RPMI7951 (cell line): ENCODE data around the gene EXOSC9. TPM values are rescaled to one million over a fixed set of nuclear protein-coding genes. Genes with fewer than 3 reads are reported as not detected.

ENCODE experiments used
- DNase-seq: peaks from one replicate; pipeline ENCODE4 v3.0.0-alpha.2; 2012; ENCODE audit warnings: low read depth
- total RNA-seq: library from RNA; depleted of rRNA; stranded (reverse); fragments of >200 nt; shearing (Covaris generic); gene quantifications from 2 replicates; pipeline ENCODE4 v1.2.3, GENCODE V29; 2014; rRNA removed

The EXOSC9 gene
- total RNA-seq, 1 experiment from 2014 or later: 43.9 TPM

DNA sequence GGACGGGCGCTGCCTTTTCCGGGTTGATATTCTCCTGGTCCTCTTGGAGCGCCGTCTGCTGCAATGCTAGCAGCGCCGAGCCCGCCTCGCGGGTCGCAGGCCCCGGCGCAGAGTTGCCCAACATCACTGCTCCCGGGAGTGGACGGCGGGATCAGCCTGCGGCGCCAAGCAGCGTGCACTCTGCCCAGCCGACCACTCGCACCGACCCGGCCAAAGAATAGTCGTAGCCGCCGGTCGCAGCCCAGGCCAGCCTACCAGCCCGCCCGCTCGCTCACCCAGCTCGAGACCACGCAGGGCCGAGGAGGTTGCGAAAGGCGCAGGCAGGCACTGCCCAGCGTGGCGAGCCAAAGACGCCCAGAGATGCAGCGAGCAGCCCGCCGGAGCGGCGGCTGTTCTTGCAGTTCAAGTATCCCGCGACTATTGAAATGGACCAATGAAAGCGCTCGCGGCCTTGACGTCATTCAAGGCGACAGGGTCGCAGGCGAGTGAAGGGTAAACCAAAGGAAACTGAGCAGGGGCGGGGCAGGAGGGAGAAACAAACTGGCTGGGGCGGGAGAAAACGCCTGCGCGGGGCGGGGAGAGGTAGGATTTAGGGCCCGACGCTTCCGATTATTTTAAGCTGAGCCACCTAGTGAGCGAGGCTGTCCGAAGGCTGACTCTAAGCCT lies 22.5 kb downstream of the EXOSC9 start, which contains the start of gene CCNA2:
TSS of gene CCNA2 (minus strand) at position 379 of the 666 bp plus-strand sequence. CDS start at position 124, 255 bp downstream.
- DNase-seq: peak; percentile 96

- DNase-seq: no peak
Measured at GRCh38 chr4:121824171-121824527, 23.0 kb downstream of the EXOSC9 start.

DNA sequence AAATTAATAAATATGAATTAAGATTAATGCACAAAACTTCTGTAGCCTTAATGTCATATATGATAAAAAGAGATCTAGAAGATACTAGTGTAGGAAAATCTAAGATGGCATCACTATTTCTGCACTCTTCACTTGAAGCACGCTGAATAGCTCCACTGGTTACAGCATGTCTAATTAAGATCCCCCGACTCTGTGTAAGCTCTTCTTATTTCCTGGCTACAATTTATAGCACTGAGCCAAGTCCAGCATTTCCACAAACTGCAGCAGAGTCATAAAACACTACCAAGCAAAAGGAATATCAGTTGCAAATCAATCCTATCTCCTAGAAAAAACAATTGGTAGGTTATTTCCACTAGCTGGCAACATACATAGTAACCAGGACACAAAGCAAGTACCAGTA lies 23.8 kb downstream of the EXOSC9 start:
- DNase-seq: no peak

GRCh38 chr4:121827853-121828252 lies 26.7 kb downstream of the EXOSC9 start:
- DNase-seq: no peak

DNA sequence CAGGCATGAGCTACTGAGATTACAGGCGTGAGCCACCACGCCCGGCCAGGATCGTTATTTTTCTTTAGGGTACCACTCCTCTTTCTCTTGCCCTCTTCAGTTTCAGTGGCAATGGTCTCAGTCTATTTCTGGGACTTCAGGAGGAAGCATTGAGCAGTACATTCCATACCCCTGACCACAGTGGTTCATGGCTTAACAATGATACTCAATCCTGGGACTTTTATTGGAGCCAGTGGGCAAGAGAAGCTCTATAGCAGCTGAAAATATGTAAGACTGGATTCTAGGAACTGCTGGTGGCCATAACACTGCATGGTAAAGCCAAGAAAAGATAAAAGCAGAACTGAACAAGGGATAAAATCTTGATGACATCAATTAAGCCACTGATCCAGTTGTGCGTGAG lies 28.4 kb downstream of the EXOSC9 start:
- DNase-seq: no peak

DNA sequence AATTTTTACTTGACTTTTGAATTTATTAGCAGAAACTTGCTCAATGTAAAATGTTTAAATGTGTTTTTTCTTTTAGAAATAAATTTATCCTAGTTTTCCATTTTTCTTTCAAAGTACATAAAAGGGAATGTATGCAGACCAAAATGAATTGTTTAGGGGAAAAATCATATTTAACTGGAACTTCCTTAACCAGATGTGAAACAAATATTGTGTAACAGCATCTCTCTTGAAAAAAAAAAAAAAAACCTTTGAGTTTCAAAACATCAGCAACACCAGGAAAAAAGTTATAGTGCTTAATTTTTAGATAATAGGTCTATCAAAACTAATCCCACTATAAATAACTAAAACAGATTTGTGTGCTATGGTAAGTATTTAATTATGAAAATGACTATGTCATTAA lies 37.0 kb downstream of the EXOSC9 start:
- DNase-seq: no peak

DNA sequence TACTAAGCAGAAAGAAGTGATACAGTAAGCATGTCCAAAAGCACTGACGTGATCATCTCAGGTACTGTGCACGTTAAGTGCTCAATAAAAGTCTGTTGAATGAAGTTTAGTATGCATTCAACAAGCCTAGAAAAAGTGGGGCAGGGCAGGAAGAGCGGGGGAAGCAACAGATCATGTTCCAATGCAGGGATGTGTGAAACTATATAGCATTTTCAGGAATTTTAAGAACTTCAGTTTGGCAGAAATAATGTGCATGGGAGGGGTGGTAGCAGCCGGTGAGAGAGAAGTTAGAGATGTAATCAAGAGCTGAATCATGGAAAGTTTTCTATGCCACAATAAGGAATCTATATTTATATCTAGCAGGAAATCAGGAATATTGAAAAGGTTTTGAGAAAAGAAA lies 41.7 kb downstream of the EXOSC9 start:
- DNase-seq: no peak

- DNase-seq: no peak
Measured at GRCh38 chr4:121846662-121847061, 45.5 kb downstream of the EXOSC9 start.

- no peak for DNase-seq
Measured at GRCh38 chr4:121851354-121851753, 50.2 kb downstream of the EXOSC9 start.

DNA sequence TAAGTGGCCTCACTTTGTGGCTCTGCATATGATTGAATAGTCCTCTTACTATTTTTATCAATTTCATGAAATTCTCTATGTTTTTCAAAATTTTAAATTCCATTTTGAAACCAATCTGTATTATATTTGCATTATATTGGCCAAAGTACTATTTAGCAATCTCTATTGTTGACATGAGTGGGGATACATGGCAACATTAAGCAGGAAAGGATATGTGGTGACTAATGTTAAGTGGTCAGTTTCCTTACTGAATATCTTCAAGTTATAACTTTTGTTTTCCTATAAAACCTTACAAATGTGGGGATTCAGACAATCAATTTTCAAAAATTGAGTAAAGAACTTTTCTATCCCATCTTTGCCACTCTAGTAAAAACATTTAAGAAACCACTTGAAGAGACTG lies 59.0 kb downstream of the EXOSC9 start:
- DNase-seq: no peak

DNA sequence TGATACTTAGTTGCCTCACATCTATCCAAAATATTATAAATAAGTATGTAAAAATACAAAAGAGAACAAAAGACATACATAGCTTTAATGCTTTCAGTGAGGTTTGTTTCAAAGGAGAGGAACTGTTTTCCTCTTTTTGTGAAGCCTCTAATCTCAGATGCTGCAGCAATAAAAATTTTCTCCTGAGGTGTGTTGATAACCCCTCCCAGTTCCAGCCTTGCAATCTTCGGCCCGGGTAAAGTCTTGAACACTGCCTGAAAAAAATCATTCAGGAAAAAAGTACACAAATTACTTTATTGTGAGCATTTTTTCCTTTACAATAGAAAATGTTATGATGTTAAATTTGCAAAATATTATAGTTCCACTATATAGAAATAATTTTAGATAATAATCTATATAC lies 60.3 kb downstream of the EXOSC9 start:
- no peak for DNase-seq

GRCh38 chr4:121863799-121864198 lies 62.7 kb downstream of the EXOSC9 start:
- no peak for DNase-seq

Other genes starting within 250 kb of the EXOSC9 start
- gene ANXA5, start 104.3 kb upstream of the EXOSC9 start, total RNA-seq: 393 and 478 TPM in 2 replicates
- gene SMIM43, start 36.2 kb upstream of the EXOSC9 start, total RNA-seq: not detected in 2 replicates
- gene CCNA2, start 22.6 kb downstream of the EXOSC9 start, total RNA-seq: 187 and 194 TPM in 2 replicates
- gene BBS7, start 69.2 kb downstream of the EXOSC9 start, total RNA-seq: 13.9 and 15.4 TPM in 2 replicates
- gene TRPC3, start 150.7 kb downstream of the EXOSC9 start, total RNA-seq: not detected in 2 replicates